SK-N-SH treated with all-trans-retinoic acid at 6 μM for 48 hours (cell line): ENCODE data around the gene LRRC23.

ENCODE experiments used
- GLIS3 ChIP-seq: fragments of 250-450 bp; sonication (Bioruptor Pico); IDR thresholded peaks from 2 replicates; pipeline ENCODE4 v1.5.0; 2020; ENCODE audit warnings: mild to moderate bottlenecking, moderate library complexity
- TF ChIP-seq, protein P1 (sequence below): fragments of 250-450 bp; sonication (Bioruptor Pico); IDR thresholded peaks from 2 replicates; pipeline ENCODE4 v1.8.0; 2020; ENCODE audit warnings: mild to moderate bottlenecking, moderate library complexity, borderline replicate concordance
- TF ChIP-seq, protein P2 (sequence below): fragments of 250-450 bp; sonication (Bioruptor Pico); IDR thresholded peaks from 2 replicates; pipeline ENCODE4 v1.5.0; 2020; ENCODE audit warnings: mild to moderate bottlenecking, moderate library complexity

DNA sequence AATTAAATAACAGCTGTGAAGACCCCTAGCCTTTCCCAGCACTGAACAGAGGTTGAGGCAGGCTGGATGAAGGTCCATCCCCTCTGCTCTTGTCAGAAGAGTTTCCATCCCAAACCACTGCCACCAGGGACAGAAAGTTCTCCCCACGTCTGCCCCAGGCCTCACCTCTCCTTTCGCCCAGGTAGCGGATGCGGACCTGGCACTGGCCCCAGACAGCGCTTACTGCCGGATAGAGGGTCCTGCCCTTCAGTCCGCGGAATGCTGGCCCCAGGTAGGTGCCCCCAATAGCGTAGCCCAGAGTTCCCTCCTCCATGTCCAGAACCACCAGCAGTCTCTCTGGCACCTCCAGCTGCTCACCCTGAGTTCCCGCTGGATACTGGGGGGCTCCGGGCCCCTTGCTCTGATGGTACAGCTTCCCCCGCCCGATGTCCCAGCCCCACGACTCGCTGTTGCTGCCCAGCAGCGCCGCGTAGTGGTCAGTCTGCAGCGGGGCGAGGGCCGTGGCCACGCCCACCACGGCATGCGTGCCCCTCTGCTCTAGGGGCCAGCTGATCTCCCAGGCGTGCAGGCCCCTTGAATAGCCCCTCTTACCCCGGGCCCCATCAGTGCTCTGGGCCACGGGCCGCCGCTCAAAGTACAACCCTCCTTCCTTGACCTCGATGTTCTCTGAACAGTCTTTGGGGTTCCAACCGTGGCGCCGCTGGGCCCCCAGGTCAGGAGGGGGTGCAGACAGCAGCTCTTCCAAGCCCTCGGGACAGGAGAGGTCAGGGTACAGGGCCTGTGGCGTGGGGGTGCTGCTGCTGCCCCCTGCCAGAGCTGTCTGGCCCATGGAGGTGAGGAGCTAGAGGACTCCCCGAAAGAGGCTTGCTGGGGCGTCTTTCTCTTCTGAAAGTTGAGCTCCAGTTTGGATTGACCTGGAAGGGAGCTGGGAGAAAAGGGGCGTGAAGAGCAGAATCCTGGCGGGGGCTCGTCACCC, 32.3 kb upstream of the LRRC23 start:
- TF ChIP-seq, protein P1, sequence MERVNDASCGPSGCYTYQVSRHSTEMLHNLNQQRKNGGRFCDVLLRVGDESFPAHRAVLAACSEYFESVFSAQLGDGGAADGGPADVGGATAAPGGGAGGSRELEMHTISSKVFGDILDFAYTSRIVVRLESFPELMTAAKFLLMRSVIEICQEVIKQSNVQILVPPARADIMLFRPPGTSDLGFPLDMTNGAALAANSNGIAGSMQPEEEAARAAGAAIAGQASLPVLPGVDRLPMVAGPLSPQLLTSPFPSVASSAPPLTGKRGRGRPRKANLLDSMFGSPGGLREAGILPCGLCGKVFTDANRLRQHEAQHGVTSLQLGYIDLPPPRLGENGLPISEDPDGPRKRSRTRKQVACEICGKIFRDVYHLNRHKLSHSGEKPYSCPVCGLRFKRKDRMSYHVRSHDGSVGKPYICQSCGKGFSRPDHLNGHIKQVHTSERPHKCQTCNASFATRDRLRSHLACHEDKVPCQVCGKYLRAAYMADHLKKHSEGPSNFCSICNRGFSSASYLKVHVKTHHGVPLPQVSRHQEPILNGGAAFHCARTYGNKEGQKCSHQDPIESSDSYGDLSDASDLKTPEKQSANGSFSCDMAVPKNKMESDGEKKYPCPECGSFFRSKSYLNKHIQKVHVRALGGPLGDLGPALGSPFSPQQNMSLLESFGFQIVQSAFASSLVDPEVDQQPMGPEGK (CRISPR knock-in tag), result no peak
- TF ChIP-seq, protein P2, sequence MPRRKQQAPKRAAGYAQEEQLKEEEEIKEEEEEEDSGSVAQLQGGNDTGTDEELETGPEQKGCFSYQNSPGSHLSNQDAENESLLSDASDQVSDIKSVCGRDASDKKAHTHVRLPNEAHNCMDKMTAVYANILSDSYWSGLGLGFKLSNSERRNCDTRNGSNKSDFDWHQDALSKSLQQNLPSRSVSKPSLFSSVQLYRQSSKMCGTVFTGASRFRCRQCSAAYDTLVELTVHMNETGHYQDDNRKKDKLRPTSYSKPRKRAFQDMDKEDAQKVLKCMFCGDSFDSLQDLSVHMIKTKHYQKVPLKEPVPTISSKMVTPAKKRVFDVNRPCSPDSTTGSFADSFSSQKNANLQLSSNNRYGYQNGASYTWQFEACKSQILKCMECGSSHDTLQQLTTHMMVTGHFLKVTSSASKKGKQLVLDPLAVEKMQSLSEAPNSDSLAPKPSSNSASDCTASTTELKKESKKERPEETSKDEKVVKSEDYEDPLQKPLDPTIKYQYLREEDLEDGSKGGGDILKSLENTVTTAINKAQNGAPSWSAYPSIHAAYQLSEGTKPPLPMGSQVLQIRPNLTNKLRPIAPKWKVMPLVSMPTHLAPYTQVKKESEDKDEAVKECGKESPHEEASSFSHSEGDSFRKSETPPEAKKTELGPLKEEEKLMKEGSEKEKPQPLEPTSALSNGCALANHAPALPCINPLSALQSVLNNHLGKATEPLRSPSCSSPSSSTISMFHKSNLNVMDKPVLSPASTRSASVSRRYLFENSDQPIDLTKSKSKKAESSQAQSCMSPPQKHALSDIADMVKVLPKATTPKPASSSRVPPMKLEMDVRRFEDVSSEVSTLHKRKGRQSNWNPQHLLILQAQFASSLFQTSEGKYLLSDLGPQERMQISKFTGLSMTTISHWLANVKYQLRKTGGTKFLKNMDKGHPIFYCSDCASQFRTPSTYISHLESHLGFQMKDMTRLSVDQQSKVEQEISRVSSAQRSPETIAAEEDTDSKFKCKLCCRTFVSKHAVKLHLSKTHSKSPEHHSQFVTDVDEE (CRISPR knock-in tag), result no peak
- TF ChIP-seq GLIS3 (CRISPR knock-in tag), result no peak
